Activated naive CD8-positive, alpha-beta T cell (primary cell): ENCODE results near the gene SORCS2.

ENCODE experiments used
- H3K27ac Mint-ChIP-seq: one replicate; pipeline ENCODE4 v1.8.0; 2021; ENCODE audit warnings: mixed read lengths
- H3K27me3 Mint-ChIP-seq: one replicate; pipeline ENCODE4 v1.8.0; 2021; ENCODE audit warnings: mixed read lengths
- H3K36me3 Mint-ChIP-seq: one replicate; pipeline ENCODE4 v1.8.0; 2021; ENCODE audit warnings: mixed read lengths
- H3K4me1 Mint-ChIP-seq: one replicate; pipeline ENCODE4 v1.8.0; 2021; ENCODE audit warnings: low read depth, mixed read lengths
- H3K4me3 Mint-ChIP-seq: one replicate; pipeline ENCODE4 v1.8.0; 2021; ENCODE audit warnings: mild to moderate bottlenecking, mixed read lengths
- H3K9me3 Mint-ChIP-seq: one replicate; pipeline ENCODE4 v1.8.0; 2021; ENCODE audit warnings: low read depth, mixed read lengths

Gene SORCS2

DNA sequence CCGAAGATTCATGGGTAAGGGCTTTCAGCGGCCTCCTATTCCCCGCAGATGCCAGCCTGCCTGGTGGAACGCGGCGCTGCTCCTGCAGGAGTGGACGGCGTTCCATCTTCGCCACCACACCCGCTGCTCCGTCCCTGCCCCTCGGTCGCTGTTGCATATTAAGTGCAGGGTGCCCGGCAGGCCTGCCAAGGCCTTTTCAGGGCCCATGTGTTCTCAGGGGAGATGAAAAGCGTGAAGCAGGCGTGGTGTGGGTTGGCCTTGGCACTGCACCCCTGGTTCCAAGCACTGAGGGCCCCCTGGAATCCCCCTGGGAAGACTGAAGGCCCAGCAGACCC lies 52.0 kb downstream of the SORCS2 start:
- Mint-ChIP-seq H3K4me3 (no peak overlapping the region), H3K27ac (no peak overlapping the region), H3K27me3 (peaks cover 4% of the 10 kb centered on the region), H3K36me3 (no peaks in the 10 kb centered on the region), H3K9me3 (no peaks in the 10 kb centered on the region), H3K4me1 (no peaks in the 10 kb centered on the region)

DNA sequence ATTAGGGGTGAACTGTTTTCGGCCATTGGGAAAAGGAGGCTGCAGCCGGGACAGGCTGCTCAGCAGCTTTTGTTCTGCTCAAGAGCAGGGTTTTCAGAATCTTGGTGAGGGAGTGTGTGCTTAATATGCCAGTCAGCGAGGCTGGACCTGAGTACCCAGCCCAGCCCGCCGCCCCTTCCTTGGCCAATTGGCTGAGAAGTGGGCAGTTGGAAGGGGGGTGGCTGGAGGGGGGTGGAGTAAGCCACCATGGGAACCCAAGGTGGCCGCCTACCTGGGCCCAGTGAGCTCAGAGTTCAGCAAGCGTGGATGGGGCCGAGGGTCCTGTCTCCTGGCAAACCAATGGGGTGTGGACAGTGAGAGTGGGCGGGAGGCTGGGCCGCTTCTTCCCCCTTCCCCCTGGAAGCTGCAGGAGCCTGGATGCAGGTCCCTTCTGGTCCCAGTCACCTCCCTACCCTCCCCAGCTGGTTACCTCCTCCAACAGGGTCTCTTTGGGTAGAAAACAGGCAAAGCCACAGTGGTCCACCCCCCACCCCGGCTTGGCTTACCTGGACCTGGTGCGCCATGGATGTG lies 52.5 kb downstream of the SORCS2 start:
- Mint-ChIP-seq H3K27ac (no peak overlapping the region), H3K27me3 (peaks cover 4% of the 10 kb centered on the region), H3K36me3 (no peaks in the 10 kb centered on the region), H3K9me3 (no peaks in the 10 kb centered on the region), H3K4me1 (no peaks in the 10 kb centered on the region), H3K4me3 (no peak overlapping the region)

GRCh38 chr4:7247521-7247920 lies 55.2 kb downstream of the SORCS2 start:
- Mint-ChIP-seq H3K27ac (no peak overlapping the region), H3K36me3 (no peaks in the 10 kb centered on the region), H3K4me3 (no peak overlapping the region), H3K9me3 (no peaks in the 10 kb centered on the region), H3K27me3 (peaks cover 2% of the 10 kb centered on the region), H3K4me1 (no peaks in the 10 kb centered on the region)

- Mint-ChIP-seq H3K4me3 (no peak overlapping the region), H3K27me3 (peaks cover 2% of the 10 kb centered on the region), H3K4me1 (no peaks in the 10 kb centered on the region), H3K36me3 (no peaks in the 10 kb centered on the region), H3K9me3 (no peaks in the 10 kb centered on the region), H3K27ac (no peak overlapping the region)
These were observed 55.6 kb downstream of the SORCS2 start for GRCh38 chr4:7247946-7248345.

DNA sequence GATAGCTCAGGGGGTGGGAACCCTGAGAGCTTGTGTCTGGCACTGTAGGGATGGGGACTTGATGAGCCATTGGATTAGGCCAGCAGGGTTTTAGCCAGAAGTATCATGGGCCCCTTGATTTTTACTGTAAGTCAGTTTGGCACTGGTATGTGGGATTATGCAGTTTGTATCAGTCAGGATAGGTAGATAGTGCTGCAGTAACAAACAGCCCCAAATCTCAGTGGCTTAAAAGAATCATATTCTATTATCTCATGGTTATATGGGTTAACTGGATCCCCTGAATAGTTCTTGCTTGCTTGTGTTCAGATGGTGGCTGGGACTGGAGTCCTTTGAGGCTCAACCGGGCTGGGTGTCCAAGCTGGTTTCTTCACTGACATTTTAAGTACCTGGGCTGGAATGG lies 56.5 kb downstream of the SORCS2 start:
- Mint-ChIP-seq H3K4me1 (no peaks in the 10 kb centered on the region), H3K4me3 (no peak overlapping the region), H3K27me3 (peaks cover 2% of the 10 kb centered on the region), H3K27ac (no peak overlapping the region), H3K9me3 (no peaks in the 10 kb centered on the region), H3K36me3 (no peaks in the 10 kb centered on the region)

GRCh38 chr4:7251321-7251720 lies 59.0 kb downstream of the SORCS2 start:
- Mint-ChIP-seq H3K4me1 (no peaks in the 10 kb centered on the region), H3K27ac (no peak overlapping the region), H3K9me3 (no peaks in the 10 kb centered on the region)

GRCh38 chr4:7252051-7252450 lies 59.7 kb downstream of the SORCS2 start:
- H3K4me3 Mint-ChIP-seq, result no peak overlapping the region
- H3K4me1 Mint-ChIP-seq, result no peaks in the 10 kb centered on the region
- H3K9me3 Mint-ChIP-seq, result no peaks in the 10 kb centered on the region
- no peaks in the 10 kb centered on the region for H3K36me3 Mint-ChIP-seq
- H3K27ac Mint-ChIP-seq, result no peak overlapping the region
- H3K27me3 Mint-ChIP-seq, result peaks cover 1% of the 10 kb centered on the region

More at GRCh38 chr4:7251321-7251720, 59.0 kb downstream of the SORCS2 start:
- Mint-ChIP-seq H3K36me3 (no peaks in the 10 kb centered on the region), H3K4me3 (no peak overlapping the region), H3K27me3 (peaks cover 1% of the 10 kb centered on the region)

DNA sequence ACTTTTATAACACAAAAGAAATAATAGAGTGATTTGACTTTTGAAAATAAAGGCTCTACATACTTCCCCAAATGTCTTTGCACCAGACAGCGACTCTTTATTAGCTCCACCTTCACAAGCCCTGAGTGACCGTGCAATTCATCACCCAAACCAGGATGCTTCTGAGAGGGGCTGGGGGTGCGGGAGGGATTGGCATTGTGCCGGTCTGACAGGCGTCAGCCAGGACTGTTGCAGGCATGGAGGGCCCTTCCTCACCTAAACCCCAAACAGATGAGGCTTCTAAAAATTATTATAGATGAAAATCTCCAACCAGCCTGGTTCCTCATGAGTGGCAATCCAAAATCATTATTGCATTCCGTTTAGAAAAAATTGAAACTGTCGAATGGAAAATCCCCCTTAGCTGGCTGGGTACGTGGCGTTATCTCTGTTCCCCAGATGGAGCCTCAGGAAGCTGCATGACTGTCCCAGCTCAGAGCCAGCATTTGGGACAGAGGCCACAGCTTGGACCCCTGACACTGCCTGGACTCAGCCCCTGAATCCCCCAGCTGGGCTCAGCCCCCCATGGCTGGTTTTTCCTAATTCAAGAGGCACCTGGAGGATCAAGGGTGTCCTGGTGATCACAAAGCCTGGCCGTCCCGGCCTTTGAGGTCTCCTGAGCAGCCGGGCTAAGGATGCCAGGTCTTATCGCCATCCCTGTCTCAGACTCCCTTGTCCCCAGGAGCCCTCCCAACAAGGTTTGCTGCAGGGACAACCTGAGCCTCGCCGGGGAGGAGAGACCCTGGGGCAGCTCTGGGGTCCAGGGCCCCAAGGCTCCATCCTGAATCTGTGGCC lies 60.4 kb downstream of the SORCS2 start:
- no peaks in the 10 kb centered on the region for H3K9me3 Mint-ChIP-seq
- no peaks in the 10 kb centered on the region for H3K36me3 Mint-ChIP-seq
- H3K4me3 Mint-ChIP-seq, result no peak overlapping the region
- peaks cover 1% of the 10 kb centered on the region for H3K27me3 Mint-ChIP-seq
- no peak overlapping the region for H3K27ac Mint-ChIP-seq
- no peaks in the 10 kb centered on the region for H3K4me1 Mint-ChIP-seq

- Mint-ChIP-seq H3K4me3 (no peak overlapping the region), H3K27me3 (peaks cover 1% of the 10 kb centered on the region), H3K9me3 (no peaks in the 10 kb centered on the region), H3K36me3 (no peaks in the 10 kb centered on the region), H3K27ac (no peak overlapping the region), H3K4me1 (no peaks in the 10 kb centered on the region)
These were observed 61.0 kb downstream of the SORCS2 start for GRCh38 chr4:7253341-7253700.

- no peaks in the 10 kb centered on the region for H3K36me3 Mint-ChIP-seq
- H3K27me3 Mint-ChIP-seq, result peaks cover 1% of the 10 kb centered on the region
- H3K9me3 Mint-ChIP-seq, result no peaks in the 10 kb centered on the region
- H3K4me3 Mint-ChIP-seq, result no peak overlapping the region
- no peak overlapping the region for H3K27ac Mint-ChIP-seq
- no peaks in the 10 kb centered on the region for H3K4me1 Mint-ChIP-seq
These were observed 61.5 kb downstream of the SORCS2 start for GRCh38 chr4:7253837-7254236.

GRCh38 chr4:7254736-7255487 lies 62.6 kb downstream of the SORCS2 start:
- no peaks in the 10 kb centered on the region for H3K36me3 Mint-ChIP-seq
- H3K9me3 Mint-ChIP-seq, result no peaks in the 10 kb centered on the region
- H3K4me3 Mint-ChIP-seq, result no peak overlapping the region
- no peak overlapping the region for H3K27ac Mint-ChIP-seq
- peaks cover 1% of the 10 kb centered on the region for H3K27me3 Mint-ChIP-seq
- no peaks in the 10 kb centered on the region for H3K4me1 Mint-ChIP-seq

DNA sequence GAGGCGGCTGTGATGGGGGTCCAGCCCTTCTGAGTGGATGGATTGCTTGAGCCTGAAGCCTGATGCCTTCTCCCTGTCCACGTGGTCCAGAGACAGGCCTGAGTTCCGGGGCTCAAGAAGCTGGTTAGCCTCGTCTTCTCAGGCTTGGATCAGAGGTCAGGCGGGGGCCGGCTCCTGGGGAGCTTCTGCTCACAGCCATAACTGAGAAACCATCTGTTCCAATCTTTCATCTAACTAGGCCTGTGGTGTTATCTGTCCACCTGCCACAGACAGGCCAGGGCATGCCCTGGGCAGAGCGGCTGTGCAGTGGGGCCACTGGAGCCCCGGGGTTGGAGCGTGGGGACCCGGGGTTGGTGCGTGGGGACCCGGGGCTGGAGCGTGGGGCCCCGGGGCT lies 63.1 kb downstream of the SORCS2 start:
- no peaks in the 10 kb centered on the region for H3K36me3 Mint-ChIP-seq
- peaks cover 1% of the 10 kb centered on the region for H3K27me3 Mint-ChIP-seq
- no peak overlapping the region for H3K27ac Mint-ChIP-seq
- H3K9me3 Mint-ChIP-seq, result no peaks in the 10 kb centered on the region
- no peak overlapping the region for H3K4me3 Mint-ChIP-seq
- H3K4me1 Mint-ChIP-seq, result no peaks in the 10 kb centered on the region

DNA sequence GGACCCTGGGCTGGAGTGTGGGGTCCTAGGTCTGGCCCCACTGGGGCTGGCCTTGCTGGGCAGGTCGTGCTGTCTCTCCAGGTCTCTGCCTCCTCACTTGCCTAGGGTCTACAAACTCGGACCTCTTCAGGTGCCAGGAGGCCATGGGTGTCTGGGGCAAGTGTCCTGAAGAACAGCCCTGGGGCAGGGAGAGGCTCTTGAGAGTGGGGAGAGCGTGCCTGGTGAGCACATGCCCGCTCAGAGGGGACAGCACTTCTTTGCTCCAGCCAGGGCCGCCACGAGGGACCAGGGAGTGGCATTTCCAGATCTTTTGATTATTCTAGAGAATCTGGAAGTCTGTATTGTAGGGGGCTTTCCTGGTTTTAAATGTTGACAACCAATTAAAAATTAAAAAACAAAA lies 63.7 kb downstream of the SORCS2 start:
- Mint-ChIP-seq H3K27me3 (peaks cover 1% of the 10 kb centered on the region), H3K9me3 (no peaks in the 10 kb centered on the region), H3K36me3 (no peaks in the 10 kb centered on the region), H3K4me1 (no peaks in the 10 kb centered on the region), H3K4me3 (no peak overlapping the region), H3K27ac (no peak overlapping the region)

- Mint-ChIP-seq H3K27ac (no peak overlapping the region), H3K27me3 (peaks cover 1% of the 10 kb centered on the region), H3K9me3 (no peaks in the 10 kb centered on the region), H3K4me1 (no peaks in the 10 kb centered on the region), H3K36me3 (no peaks in the 10 kb centered on the region), H3K4me3 (no peak overlapping the region)
These were observed 64.9 kb downstream of the SORCS2 start for GRCh38 chr4:7256984-7257810.

DNA sequence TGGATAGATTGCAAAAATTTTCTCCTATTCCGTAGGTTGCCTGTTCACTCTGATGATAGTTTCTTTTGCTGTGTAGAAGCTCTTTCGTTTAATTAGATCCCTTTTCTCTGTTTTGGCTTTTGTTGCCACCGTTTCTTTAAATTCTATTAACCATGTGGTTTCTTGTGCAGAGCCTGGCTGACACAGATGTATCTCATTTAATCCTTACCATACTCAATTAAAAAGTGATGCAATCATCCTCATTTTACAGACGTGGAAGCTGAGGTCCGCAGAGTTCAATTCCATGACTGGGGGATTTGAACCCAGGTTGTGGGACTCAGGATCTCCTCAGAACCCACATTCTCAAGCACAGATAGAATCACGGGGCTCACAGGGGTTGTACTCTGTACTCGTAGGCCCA lies 66.7 kb downstream of the SORCS2 start:
- no peak overlapping the region for H3K27ac Mint-ChIP-seq
- no peaks in the 10 kb centered on the region for H3K4me1 Mint-ChIP-seq
- H3K4me3 Mint-ChIP-seq, result no peak overlapping the region
- H3K36me3 Mint-ChIP-seq, result no peaks in the 10 kb centered on the region
- H3K9me3 Mint-ChIP-seq, result no peaks in the 10 kb centered on the region
- H3K27me3 Mint-ChIP-seq, result peaks cover 1% of the 10 kb centered on the region
